Measurements from ENCODE around the gene SHISAL2A. TPM values are rescaled to one million over a fixed set of nuclear protein-coding genes. Genes with fewer than 3 reads are reported as not detected.

Gene SHISAL2A
- total RNA-seq, 1 experiment from 2014 or later = 0.90 TPM

GRCh38 chr1:52706136-52706670 lies 73.2 kb downstream of the SHISAL2A start:
- Histone ChIP-seq H2AFZ (ENCODE audit: low read length) (no peak overlapping the region), H2BK5ac (ENCODE audit: insufficient read length, low read length) (no peak overlapping the region), H4K20me1 (ENCODE audit: control insufficient read depth, insufficient read depth, insufficient read length) (no peaks in the 10 kb centered on the region), H3K4ac (ENCODE audit: low read depth, low read length) (no peak overlapping the region), H4K91ac (ENCODE audit: insufficient read length, low read depth, low read length) (no peak overlapping the region), H2BK12ac (ENCODE audit: insufficient read length, low read depth, low read length) (no peak overlapping the region), H3K14ac (ENCODE audit: insufficient read depth, low read length) (no peak overlapping the region), H2BK20ac (ENCODE audit: low read depth, low read length, poor library complexity, severe bottlenecking) (no peak overlapping the region), H2BK15ac (ENCODE audit: low read depth, low read length) (no peak overlapping the region), H3K27ac (ENCODE audit: insufficient read length, low read depth, low read length) (no peak overlapping the region), H3T11ph (ENCODE audit: low read length) (no peak overlapping the region), H3K56ac (ENCODE audit: insufficient read length, low read depth, low read length) (no peak overlapping the region), H3K23me2 (ENCODE audit: insufficient read length, low read depth, low read length, poor library complexity, severe bottlenecking) (peaks cover 6% of the 10 kb centered on the region), H4K8ac (replicated peaks; ENCODE audit: insufficient read length, low read depth, low read length) (no peak overlapping the region), H3K9me3 (ENCODE audit: control insufficient read depth, low read depth, low read length) (no peaks in the 10 kb centered on the region), H2BK120ac (ENCODE audit: low read depth, low read length, poor library complexity, severe bottlenecking) (no peak overlapping the region), H3K23ac (ENCODE audit: insufficient read length, low read depth, low read length) (no peak overlapping the region), H3K18ac (ENCODE audit: insufficient read length, low read depth, low read length) (no peak overlapping the region), H3K27me3 (ENCODE audit: insufficient read depth, low read length) (no peaks in the 10 kb centered on the region), H3K9ac (ENCODE audit: extremely low read depth, insufficient read length, low read length) (no peak overlapping the region), H2AK5ac (ENCODE audit: insufficient read length, low read length) (no peak overlapping the region), H3K4me2 (ENCODE audit: insufficient read depth, insufficient read length, low read length) (no peak overlapping the region), H4K5ac (ENCODE audit: insufficient read length, low read depth, low read length) (no peak overlapping the region), H3K79me1 (ENCODE audit: insufficient read depth, low read depth, low read length, poor library complexity, severe bottlenecking) (no peaks in the 10 kb centered on the region), H3K4me1 (ENCODE audit: insufficient read depth, low read length) (no peaks in the 10 kb centered on the region), H3K79me2 (ENCODE audit: insufficient read depth, low read length) (no peaks in the 10 kb centered on the region)
- WGBS (ENCODE audit: extremely low coverage, insufficient read length, low lambda C conversion rate) = no CpG with 5 or more reads among the region's 6 CpGs
- TF ChIP-seq CTCF (conservative IDR thresholded peaks at IDR 0.05) = no peak
- no peaks in the 10 kb centered on the region for H3K36me3 Mint-ChIP-seq (ENCODE audit: insufficient read depth in 1 of 3, low read depth in 3 of 3)
- no peak overlapping the region for H3K4me3 Mint-ChIP-seq
- H3K4me1 Mint-ChIP-seq = peaks cover 11 to 17% of the 10 kb centered on the region in 2 experiments
- no peaks in the 10 kb centered on the region; a peak in 1 of 5 replicates for H3K9me3 Mint-ChIP-seq
- peaks cover 4% of the 10 kb centered on the region for H3K27me3 Mint-ChIP-seq (ENCODE audit: low read depth)
- DNase-seq = no peak
- H3K27ac Mint-ChIP-seq = peak overlapping the region in 1 of 3 experiments; percentile 1; a peak in 1 of 7 replicates

Other genes with a start within 250 kb of the SHISAL2A start
- gene ORC1, start 228.7 kb upstream of the SHISAL2A start, total RNA-seq (2021) = 44.3 and 46.4 TPM in 2 replicates
- 87.2 and 89.9 TPM in 2 replicates for gene PRPF38A, start 228.6 kb upstream of the SHISAL2A start, total RNA-seq (2021)
- 52.6 and 59.3 TPM in 2 replicates for gene TUT4, start 80.1 kb upstream of the SHISAL2A start, total RNA-seq (2021)
- gene GPX7, start 30.8 kb upstream of the SHISAL2A start, total RNA-seq (2021) = 12.1 and 12.5 TPM in 2 replicates
- gene COA7, start 65.2 kb downstream of the SHISAL2A start, total RNA-seq (2021) = 69.1 and 70.3 TPM in 2 replicates
- gene ZYG11B, start 93.3 kb downstream of the SHISAL2A start, total RNA-seq (2021) = 20.6 and 21.2 TPM in 2 replicates
- 2.0 and 2.1 TPM in 2 replicates for gene ZYG11A, start 209.6 kb downstream of the SHISAL2A start, total RNA-seq (2021)

Measured in H9 (cell line).